ENCODE results near the gene FOXA2.
"Not testable (repeated sequence)": the region's sequence is repeated elsewhere in the genome, so short reads cannot be mapped to it uniquely, and the experiment has no call there.

The FOXA2 gene

GRCh38 chr20:22599258-22599657 lies 14.9 kb upstream of the FOXA2 start:
- not testable (repeated sequence) for DNase-seq; H3K27ac Mint-ChIP-seq; H3K9me3 Mint-ChIP-seq; ATAC-seq; H3K27me3 Mint-ChIP-seq; H3K4me3 Mint-ChIP-seq; H3K4me1 Mint-ChIP-seq; H3K36me3 Mint-ChIP-seq (ENCODE audit: low read depth)

DNA sequence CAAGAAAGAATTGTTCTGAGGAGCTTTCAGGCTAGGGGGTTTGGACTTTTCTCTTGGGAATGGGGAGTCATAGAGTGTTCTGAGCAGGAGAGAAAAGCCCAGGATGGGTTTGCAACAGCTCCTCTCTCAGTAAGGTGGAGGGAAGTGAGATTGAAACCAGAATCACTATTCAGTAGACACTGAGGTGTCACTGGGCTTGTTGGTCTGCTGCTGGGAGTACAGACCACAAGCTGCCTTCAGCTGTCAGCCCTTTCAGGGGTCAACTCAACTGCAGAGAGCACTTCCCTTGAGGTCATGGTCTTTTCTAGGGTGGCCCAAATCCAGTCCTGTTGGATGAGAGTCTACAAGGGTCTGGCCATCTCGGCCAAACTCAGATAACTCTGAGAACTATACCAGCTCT lies 12.9 kb upstream of the FOXA2 start:
- H3K36me3 Mint-ChIP-seq (ENCODE audit: low read depth) = no peaks in the 10 kb centered on the region
- no peaks in the 10 kb centered on the region for H3K9me3 Mint-ChIP-seq
- ATAC-seq (no peak), DNase-seq (no peak)
- no peak overlapping the region for H3K27ac Mint-ChIP-seq
- no peak overlapping the region for H3K4me3 Mint-ChIP-seq
- H3K4me1 Mint-ChIP-seq = no peaks in the 10 kb centered on the region
- H3K27me3 Mint-ChIP-seq = peaks cover 6% of the 10 kb centered on the region

DNA sequence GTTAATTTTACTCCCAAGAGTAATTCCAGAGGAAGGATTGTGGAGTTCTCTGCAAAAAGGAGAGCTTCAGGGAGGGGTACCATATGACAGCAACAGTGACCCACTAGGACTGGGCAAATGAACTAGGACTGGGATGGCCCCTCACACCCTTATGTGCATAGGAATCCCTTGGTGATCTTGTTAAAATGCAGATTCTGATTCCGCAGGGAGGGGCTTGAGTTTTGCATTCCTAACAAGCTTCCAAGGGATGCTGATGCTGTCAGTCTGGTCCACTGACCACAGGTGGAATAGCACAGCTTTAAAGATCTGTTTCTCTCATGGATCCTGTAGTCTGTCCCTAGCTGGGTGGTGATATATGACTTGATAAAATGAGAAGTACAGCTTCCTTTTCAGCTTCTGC lies 6.3 kb upstream of the FOXA2 start:
- Mint-ChIP-seq H3K4me3 (no peak overlapping the region), H3K36me3 (ENCODE audit: low read depth) (no peaks in the 10 kb centered on the region), H3K4me1 (no peaks in the 10 kb centered on the region), H3K9me3 (no peaks in the 10 kb centered on the region), H3K27ac (no peak overlapping the region), H3K27me3 (peaks cover 43% of the 10 kb centered on the region)
- ATAC-seq (no peak), DNase-seq (no peak)

- Mint-ChIP-seq H3K9me3 (no peaks in the 10 kb centered on the region), H3K27me3 (peaks cover 62% of the 10 kb centered on the region), H3K36me3 (ENCODE audit: low read depth) (no peaks in the 10 kb centered on the region), H3K4me1 (peaks cover 1% of the 10 kb centered on the region), H3K27ac (no peak overlapping the region), H3K4me3 (no peak overlapping the region)
- ATAC-seq (no peak), DNase-seq (peak; percentile 38)
These were observed 2.4 kb upstream of the FOXA2 start for GRCh38 chr20:22586645-22587310.

GRCh38 chr20:22585786-22586493 lies 1.6 kb upstream of the FOXA2 start:
- no peak overlapping the region for H3K4me3 Mint-ChIP-seq
- no peak overlapping the region for H3K27ac Mint-ChIP-seq
- DNase-seq (no peak), ATAC-seq (no peak)
- no peaks in the 10 kb centered on the region for H3K9me3 Mint-ChIP-seq
- H3K4me1 Mint-ChIP-seq = peaks cover 2% of the 10 kb centered on the region
- H3K27me3 Mint-ChIP-seq = peaks cover 69% of the 10 kb centered on the region
- no peaks in the 10 kb centered on the region for H3K36me3 Mint-ChIP-seq (ENCODE audit: low read depth)

DNA sequence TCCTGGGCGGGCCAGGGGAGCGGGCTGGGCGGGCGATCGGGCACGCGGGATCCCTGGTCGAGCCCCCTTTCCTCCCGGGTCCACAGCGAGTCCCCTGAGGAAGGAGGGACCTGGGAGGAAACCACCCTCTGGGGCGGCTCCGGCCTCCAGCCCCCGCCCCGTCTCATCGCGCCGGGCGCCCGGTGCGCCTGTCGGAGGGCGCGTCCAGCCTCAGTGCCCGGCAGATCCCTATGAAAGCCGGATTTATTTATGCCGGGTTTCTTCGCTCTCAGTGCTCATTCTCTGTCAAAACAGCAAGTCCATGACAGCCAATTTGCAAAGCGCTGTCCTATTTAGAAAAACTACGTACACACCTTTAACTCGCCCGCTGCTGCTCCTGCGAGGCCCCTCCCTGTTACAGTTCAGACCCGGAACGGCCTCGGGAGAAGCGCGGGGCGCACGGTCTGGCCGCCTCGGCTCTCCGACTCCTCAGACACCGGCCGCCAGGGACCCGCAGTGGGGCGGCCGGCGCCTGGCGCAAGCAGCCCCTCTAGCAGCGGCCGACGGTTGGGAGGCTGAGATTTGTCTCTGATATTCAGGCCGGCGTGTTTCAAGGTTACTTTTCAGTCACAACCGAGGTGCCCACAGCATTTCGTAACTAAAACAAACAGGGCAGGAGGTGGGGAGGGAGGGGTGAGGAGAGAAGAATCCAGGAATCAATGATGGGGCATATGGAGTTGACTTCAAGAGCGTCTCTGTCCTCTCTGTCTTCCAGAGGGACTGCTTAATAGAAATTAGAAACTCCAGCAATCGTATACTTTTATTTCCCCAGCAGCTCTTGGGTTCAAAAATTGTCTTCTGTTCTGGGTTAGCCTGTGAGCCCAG lies 782 bp upstream of the FOXA2 start:
- DNase-seq = no peak
- Mint-ChIP-seq H3K4me3 (no peak overlapping the region), H3K27me3 (peaks cover 70% of the 10 kb centered on the region), H3K9me3 (no peaks in the 10 kb centered on the region), H3K27ac (no peak overlapping the region), H3K36me3 (ENCODE audit: low read depth) (no peaks in the 10 kb centered on the region), H3K4me1 (peaks cover 2% of the 10 kb centered on the region)
- no peak for ATAC-seq

DNA sequence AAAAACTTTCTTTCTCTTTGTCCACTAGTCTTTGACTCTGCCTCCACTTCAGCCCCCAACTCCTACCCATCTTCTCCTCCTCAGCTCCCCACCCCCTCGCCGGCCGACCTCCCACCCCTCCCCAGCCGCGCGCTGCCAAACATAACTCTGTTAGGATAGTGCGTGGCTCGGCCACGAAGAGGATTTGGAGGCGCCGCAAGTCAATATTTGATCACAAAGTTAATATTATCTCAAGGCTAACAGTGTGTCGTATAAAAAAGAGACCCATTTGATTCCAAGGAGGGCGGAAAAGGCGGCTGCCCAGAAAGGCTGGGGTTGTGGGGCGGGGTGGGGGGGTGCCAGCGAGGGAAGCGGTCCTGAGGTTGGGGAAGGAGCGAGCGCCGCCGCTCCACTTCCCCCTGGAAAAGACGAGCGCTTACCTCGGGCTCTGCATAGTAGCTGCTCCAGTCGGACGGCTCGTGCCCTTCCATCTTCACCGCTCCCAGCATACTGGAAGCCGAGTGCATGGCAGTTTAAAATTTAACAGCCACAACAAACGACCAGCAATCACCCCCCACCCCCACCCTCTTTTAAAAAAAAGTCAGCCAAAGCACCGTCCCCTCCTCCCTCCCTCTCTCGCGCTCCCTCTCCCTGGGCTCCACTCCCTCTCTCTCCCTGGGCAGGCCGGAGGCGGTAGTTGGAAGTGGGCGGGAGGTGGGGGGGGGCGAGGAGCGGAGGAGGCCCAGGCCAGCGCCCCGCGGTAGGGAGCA lies 425 bp downstream of the FOXA2 start:
- no peak overlapping the region for H3K4me3 Mint-ChIP-seq
- no peaks in the 10 kb centered on the region for H3K36me3 Mint-ChIP-seq (ENCODE audit: low read depth)
- peaks cover 74% of the 10 kb centered on the region for H3K27me3 Mint-ChIP-seq
- DNase-seq (no peak), ATAC-seq (no peak)
- H3K4me1 Mint-ChIP-seq = peaks cover 2% of the 10 kb centered on the region
- no peak overlapping the region for H3K27ac Mint-ChIP-seq
- no peaks in the 10 kb centered on the region for H3K9me3 Mint-ChIP-seq

DNA sequence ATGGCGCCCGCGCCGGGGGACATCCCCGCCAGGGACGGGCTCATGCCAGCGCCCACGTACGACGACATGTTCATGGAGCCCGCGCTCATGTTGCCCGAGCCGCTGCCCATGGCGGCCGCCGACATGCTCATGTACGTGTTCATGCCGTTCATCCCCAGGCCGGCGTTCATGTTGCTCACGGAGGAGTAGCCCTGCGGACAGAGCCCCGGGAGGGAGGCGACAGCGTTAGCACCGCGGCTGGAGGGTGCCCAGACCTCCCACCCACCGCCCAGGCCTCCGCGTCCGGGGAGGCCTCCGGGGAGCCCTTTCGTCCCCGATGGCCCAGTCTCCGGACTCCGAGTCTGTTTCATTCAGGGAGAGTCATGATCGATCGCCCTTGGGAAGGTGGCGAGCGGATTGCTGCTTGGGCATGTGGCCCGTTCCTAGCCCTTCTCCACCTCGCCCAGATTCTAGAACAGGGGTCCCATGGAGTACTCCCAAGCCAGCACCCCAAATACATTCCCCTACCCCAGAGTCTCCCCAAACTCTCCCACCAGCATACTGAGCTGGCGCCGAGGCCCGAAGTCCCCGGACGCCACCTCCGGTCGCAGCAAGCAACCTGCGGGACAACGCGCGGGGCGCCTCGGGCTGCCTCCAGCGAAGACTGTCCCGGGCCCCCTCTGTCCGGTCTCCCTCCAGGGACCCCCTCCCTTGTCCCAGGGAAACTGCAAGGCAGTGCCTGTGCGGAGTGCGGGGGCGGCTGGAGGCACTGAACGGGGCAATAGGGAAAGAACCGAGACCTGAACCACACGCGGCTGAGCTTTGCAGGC lies 1.2 kb downstream of the FOXA2 start:
- no peaks in the 10 kb centered on the region for H3K36me3 Mint-ChIP-seq (ENCODE audit: low read depth)
- no peak overlapping the region for H3K27ac Mint-ChIP-seq
- peak; percentile 24 for ATAC-seq
- no peak for DNase-seq
- no peak overlapping the region for H3K4me3 Mint-ChIP-seq
- no peaks in the 10 kb centered on the region for H3K9me3 Mint-ChIP-seq
- peaks cover 2% of the 10 kb centered on the region for H3K4me1 Mint-ChIP-seq
- H3K27me3 Mint-ChIP-seq = peaks cover 74% of the 10 kb centered on the region

DNA sequence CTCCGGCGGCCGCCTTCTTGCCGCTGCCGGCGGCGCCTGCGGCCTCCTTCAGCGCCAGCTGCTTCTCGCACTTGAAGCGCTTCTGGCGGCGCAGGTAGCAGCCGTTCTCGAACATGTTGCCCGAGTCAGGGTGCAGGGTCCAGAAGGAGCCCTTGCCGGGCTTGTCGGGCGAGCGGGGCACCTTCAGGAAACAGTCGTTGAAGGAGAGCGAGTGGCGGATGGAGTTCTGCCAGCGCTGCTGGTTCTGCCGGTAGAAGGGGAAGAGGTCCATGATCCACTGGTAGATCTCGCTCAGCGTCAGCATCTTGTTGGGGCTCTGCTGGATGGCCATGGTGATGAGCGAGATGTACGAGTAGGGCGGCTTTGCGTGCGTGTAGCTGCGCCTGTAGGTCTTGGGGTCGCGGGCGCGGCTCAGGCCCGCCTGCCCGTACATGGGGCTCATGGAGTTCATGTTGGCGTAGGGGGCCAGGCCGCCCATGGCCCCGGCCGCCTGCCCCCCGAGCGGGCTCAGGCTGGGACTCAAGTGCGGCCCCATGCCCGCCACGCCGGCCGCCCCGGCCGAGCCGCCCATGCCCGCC lies 1.9 kb downstream of the FOXA2 start:
- H3K9me3 Mint-ChIP-seq = no peaks in the 10 kb centered on the region

DNA sequence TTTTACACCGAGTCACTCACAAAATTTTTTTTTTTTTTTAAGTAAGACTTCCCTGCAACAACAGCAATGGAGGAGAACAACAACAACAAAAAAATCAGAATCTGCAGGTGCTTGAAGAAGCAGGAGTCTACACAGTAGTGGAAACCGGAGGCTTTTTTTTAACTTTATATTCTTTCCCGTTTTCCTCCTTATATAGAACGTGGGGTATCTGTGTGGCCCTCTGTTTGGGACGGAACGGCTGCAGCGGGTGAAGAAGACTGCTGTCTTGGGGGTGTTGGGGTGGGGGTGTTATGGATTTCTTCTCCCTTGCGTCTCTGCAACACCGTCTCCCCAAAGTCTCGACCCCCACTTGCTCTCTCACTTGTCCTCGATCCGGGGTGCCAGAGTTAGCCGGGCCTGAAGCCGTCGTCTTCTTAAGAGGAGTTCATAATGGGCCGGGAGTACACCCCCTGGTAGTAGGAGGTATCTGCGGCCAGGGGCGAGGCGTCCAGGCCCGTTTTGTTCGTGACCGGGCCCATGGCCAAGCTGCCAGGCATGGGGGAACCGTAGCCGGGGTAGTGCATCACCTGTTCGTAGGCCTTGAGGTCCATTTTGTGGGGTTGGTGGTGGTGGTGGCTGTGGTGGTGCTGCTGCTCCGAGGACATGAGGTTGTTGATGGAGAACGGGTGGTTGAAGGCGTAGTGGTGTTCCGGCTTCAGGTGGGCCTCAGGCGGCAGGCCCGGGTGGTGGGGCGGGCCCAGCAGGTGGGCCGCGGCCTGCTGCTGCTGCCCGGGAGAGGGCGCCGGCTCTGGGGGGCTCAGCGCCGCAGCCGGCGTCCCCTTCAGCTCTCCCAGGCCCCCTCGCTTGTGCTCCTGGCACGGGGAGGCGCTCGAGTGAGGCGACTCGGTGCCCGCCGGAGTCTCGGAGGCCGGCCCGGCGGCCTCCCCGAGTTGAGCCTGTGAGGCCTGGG lies 2.7 kb downstream of the FOXA2 start:
- H3K4me3 Mint-ChIP-seq = no peak overlapping the region
- no peak for ATAC-seq
- DNase-seq = no peak
- no peaks in the 10 kb centered on the region for H3K36me3 Mint-ChIP-seq (ENCODE audit: low read depth)
- H3K9me3 Mint-ChIP-seq = no peaks in the 10 kb centered on the region
- H3K4me1 Mint-ChIP-seq = peaks cover 2% of the 10 kb centered on the region
- H3K27ac Mint-ChIP-seq = no peak overlapping the region
- H3K27me3 Mint-ChIP-seq = peaks cover 73% of the 10 kb centered on the region

More for the DNA sequence above, 1.9 kb downstream of the FOXA2 start:
- H3K4me1 Mint-ChIP-seq = peaks cover 2% of the 10 kb centered on the region
- H3K27ac Mint-ChIP-seq = no peak overlapping the region
- peaks cover 74% of the 10 kb centered on the region for H3K27me3 Mint-ChIP-seq
- no peak overlapping the region for H3K4me3 Mint-ChIP-seq
- H3K36me3 Mint-ChIP-seq (ENCODE audit: low read depth) = no peaks in the 10 kb centered on the region
- no peak for ATAC-seq
- DNase-seq = no peak

GRCh38 chr20:22579711-22580697 lies 4.4 kb downstream of the FOXA2 start:
- Mint-ChIP-seq H3K36me3 (ENCODE audit: low read depth) (no peaks in the 10 kb centered on the region), H3K27me3 (peaks cover 73% of the 10 kb centered on the region), H3K27ac (no peak overlapping the region), H3K4me1 (peaks cover 2% of the 10 kb centered on the region), H3K4me3 (no peak overlapping the region), H3K9me3 (no peaks in the 10 kb centered on the region)
- DNase-seq (no peak), ATAC-seq (no peak)

DNA sequence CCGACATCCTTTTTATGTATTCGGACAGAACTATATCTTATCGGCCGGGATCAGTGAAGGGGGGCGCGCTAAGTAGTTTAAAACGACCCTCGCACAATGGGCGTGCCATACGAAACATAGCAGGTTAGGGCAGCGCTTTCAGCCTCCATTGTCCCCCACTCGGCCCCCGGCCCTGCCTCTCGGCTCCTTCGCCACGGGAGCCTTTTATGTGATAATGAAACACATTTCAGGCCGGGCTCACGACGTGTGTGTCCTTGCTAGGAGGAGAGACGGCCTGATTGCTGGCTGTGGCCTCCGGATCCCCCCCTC lies 5.3 kb downstream of the FOXA2 start:
- no peak for ATAC-seq
- Mint-ChIP-seq H3K27me3 (peaks cover 78% of the 10 kb centered on the region), H3K36me3 (ENCODE audit: low read depth) (no peaks in the 10 kb centered on the region), H3K27ac (no peak overlapping the region), H3K9me3 (no peaks in the 10 kb centered on the region), H3K4me3 (no peak overlapping the region), H3K4me1 (peaks cover 2% of the 10 kb centered on the region)
- DNase-seq = no peak

Data from activated naive CD8-positive, alpha-beta T cell treated with anti-CD3 and anti-CD28 coated beads, Interleukin-2, amount 50 U/mL, for 24 hours (primary cell).